SHP77 (cell line): ENCODE results near the gene NSG2.

ENCODE experiments used
- DNase-seq, 2 experiments: peaks; one replicate each; lab custom pipeline; 2025; lab: John Stamatoyannopoulos, UW

NSG2 gene

DNA sequence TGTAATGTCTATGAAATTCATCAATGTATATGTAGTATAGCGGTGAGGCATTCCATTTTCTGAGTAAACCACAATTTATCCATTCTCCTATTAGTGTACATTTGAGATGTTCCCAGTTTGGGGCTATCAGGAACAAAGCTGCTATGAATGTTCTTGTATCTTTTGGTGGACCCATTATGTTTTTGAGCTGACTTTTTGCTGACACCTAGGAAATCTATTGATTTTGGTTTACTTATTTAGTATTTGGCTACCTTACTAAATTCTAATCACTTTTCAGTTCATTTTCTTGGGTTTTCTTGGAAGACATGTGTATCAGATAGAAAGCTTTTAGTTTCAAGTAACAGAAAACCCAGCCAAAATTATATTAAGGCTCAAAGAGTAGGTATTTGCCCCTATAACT is 13.7 kb downstream of the NSG2 start:
- no peak for DNase-seq

DNA sequence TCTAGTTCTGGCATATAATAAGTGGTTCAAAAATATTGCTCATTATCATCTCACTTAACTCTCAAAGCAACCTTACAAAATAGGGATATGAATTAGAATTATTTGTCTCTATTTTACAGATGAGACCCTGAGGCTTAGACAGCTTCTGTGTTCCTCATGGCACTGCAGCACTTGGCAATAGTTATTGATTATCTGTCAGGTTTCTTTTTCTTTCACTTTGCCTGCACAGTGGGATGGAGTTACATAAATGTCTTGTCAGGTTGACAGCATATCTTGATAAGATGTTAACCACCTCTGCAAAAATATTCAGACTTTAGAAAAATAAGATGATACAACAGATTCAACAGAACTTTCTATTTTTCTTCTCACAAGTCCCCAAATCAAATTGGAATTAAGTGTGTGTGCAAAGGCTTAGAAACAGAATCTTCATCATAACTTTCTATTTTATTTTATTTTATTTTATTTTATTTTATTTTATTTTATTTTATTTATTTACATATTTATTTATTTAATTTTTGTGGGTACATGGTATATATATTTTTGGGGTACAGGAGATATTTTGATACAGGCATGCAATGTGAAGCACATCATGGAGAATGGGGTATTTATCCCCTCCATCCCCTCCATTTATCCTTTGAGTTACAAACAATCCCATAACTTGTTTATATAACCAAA is 17.7 kb downstream of the NSG2 start:
- DNase-seq: no peak

DNA sequence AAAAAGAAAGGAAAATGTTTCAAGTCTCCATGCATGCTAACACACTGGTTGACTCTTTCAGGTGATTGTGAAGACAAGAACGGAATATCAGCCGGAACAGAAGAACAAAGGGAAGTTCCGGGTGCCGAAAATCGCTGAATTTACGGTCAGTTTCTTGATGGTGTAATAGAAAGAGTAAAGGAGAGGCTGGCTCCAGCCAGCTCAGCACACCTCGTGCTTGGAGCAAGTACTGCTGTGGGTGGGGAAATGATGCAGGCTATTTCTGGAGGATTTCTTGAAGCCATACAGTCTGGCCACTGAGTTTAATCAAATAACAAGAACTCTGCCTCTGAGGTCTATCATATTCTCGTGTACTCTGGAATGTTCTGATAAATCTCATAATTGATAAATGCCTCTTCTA is 18.7 kb downstream of the NSG2 start:
- DNase-seq: no peak

DNA sequence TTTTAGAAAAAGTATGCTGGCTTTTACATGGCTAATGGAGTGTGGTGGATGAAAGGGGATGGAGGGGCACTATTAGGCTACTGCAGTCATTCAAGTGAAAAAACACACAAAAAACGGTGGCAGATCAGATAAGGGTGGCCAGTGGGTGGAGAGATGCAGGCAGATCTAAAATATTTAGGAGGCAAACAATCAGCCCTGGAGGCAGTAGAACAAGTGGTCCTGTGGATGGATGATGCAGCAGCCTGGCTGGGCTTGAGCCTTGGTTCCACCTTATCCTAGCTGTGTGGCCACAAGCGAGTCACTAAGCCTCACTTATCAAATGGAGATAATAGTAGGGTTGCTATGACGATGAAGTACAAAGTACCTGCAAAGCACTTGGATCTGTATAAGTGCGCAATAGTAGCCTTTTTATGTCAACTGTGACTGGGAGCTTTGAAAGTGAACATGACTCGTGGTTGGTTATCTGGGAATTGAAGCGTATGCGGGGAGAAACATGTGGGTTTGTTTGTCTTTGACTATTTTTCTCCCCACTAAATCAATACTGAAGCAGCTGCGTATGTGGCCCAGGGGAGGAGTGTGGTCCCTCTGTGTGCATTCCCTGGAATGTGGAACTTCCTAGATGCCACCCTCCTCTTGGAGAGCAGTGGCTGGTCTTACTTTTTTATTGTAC is 20.2 kb downstream of the NSG2 start:
- DNase-seq: peak; percentile 42 to 55

DNA sequence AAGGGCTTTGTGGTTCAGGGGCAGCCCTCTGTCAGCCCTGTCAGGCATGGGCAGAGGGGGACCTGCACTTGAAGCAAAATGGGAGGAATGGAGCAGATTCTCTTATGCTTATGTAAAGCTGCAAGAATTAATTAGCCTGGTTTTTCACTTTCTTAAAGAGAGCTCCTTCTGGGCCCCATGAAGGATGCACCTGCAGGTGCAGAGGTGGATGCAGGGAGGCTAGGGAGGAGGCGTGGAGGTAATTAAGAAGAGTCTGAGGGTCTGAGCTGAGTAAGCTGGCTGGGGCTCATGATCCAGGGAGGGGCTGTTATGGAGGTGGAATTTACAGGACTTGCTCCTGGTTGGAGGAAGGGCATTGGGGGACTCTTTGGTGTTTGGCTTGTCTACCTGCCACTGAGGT is 22.0 kb downstream of the NSG2 start:
- DNase-seq: no peak

DNA sequence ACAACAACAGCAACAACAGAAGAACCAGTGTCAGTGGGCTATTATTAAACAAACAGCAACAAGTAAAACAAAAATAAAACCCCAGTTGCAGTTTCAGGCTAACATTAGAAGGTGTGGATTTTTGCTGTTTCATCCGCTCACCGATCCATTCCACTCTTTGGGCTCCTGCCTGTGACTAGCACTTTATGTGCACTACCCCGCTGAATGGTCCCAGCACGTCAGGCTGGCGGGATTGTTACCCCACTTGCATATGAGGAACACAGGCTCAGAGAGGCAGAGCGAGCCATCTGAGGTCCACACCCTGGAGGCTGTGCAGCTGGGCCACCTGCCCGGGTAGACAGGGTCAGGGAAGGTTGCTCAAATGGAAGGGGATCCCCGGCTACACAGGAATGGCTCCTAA is 26.0 kb downstream of the NSG2 start:
- no peak for DNase-seq

DNA sequence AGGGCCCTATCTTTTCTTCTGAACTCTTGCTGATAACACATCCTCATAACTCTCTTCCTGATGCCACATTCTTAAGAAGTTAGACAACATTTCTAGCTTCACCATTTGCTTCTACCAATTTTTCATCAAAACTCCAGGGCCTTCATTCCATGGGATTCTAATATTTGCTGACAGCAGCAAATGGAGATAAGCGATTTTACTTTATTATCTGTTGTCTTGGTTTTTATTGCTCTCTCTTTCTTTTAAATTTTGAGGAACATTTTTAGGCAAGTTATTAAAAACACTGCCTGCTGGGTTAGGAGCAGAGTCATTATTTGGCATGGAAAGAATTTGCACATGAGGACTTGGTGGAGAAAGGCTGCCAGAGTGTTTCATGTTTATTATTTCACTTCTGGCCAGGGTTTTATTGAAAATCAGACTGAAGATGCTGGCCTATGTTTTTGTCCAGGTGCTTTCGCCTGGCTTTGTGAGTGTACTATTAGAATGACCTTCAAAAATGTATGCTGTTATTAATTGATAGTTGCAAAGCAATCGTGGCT is 27.7 kb downstream of the NSG2 start:
- DNase-seq: no peak

DNA sequence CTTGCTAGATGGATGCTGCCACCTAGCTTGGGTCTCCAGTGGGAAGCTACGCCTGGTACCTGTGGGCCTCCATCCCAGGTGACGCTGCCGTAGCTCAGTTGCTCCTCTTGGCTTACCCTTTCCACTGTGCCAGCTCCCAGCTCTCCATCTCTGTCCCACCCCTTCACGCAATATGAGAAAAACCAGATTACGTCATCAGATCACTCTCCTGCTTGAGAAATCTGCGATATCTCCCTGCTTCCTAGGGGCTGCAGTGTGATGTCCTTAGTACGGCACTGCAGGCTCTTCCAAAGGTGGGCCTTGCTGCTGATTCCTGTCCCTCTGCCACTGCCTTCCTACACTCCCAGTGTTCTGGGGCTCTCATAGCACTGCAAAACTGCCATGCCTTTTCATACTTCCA is 28.9 kb downstream of the NSG2 start:
- DNase-seq: no peak

DNA sequence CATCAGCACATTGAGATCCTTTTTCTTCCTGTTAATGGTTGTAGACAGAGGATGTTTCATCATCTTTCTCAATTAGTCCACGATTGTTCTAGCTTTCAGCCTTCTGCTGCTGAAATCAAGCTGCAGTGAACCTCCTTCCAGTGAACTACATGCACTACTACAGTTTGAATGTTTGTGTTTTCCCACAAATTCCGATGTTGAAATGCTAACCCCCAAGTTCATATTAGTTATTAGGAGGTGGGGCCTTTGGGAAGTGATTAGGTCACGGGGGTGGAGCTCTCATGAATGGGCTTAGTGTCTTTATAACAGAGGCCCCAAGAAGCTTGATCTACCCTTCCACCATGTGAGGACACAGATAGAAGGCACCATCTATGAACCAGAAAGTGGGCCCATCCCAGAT is 32.9 kb downstream of the NSG2 start:
- no peak for DNase-seq

DNA sequence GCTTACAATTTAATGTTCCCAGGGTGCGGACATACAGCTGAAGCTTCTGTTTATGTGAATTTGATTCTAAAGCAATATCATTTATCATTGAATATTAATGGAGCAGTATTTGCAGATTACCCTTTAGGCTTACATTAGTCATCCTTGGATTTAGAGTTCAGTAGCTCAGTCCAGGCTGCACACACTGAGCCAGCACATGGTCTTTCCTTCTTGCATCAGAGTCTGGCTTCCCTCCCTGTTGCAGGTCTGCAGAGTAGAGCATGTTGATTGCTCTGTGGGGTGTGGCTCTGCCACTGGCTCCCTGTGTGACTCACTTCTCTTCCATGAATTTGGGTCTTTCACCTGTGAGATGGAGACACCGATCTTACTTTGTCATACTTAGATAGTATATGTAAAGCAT is 36.8 kb downstream of the NSG2 start:
- DNase-seq: peak; percentile 62 to 74

DNA sequence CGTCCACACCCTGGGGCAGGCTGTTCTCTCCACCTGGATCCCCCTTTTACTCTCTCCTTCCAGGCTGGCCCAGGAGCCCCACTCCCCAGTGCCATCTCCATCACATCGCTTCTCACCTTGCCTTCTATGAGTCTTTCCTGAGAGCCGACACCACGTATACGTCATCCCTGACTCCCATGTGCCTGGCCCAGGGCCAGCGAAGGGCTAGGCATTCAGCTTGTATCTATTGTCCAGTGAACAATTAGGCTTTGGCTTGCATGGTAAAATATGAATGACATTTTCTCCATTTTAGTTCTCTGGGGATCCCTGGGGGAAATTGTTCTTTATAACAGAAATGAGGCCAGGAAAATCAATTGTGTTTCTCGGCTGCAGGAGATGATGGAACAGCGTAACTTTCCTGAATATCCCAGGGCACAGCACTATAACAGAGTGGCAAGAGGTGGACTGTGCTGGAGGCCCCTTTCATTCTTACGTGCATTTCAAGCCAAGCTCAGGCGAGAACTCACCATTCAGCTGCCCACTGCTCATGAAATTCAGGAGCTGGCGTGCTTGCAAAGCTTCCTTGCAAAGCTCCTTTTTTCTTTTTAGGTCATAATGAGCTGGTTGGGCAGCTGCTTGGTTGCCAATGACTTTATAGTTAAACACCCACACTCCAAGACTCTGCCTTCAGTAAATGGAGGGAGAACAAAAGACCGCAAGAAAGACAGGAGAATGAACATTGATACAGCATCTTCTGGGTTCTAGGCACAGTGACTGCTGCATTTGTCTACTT is 37.7 kb downstream of the NSG2 start:
- DNase-seq: peak; percentile 57 to 67

DNA sequence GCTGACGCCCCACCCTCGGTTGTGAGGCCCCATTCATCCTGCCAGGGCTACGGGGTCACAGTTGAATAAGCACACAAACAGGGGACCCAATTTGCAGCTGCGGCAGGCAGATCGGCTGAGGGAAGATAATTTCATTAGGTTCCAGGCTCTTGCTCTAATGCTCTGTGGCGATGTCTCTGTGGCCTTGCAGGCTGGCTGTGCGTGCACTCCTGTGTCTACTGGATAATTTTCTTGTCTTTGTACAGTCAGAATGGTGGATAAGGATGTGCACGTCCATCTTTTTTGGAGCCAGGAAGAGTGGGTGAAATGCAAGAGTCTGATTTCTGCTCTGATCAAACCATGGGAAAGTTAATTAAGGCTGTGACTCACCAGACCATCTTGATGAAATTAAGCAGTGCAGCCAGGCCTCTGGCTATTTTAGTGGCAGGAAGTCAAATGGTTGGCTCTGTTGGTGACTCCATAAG is 39.2 kb downstream of the NSG2 start:
- DNase-seq: no peak

DNA sequence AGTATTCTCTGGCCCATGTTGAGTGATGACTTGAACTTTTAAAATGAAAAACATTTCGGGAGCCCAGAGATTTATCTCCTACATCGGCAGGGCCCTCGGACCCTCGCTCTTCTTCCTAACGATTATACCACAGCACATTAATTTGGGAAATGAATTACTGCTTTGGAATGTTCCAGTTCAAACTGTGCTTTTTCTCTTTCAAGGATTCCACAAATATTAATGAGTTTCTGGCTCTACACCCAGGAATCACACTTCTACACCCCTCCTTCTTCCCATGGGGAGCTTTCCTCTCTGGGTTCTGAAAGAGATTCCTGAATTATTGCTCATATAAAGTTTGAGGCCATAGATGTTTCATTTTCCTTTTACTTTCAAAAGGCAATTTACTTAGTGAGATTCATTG is 41.2 kb downstream of the NSG2 start:
- DNase-seq: no peak

DNA sequence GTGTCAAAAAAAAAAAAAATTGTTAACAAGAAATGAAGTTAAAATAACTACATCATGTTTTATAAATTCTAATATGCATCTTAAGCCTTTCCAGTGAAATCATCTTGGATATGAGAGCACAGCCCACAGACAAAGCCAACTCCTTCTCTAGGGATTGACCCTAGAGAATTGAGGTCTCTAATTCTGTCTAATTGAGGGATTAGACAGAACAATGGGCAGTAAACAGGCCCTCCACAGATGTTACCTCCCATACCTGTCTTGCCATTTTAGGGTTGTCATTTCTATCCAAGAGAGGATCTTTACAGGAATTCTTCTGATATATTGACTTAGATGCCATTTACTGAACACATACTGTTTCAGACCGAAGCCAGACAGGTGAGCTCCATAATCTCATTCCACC is 42.3 kb downstream of the NSG2 start:
- DNase-seq: no peak

DNA sequence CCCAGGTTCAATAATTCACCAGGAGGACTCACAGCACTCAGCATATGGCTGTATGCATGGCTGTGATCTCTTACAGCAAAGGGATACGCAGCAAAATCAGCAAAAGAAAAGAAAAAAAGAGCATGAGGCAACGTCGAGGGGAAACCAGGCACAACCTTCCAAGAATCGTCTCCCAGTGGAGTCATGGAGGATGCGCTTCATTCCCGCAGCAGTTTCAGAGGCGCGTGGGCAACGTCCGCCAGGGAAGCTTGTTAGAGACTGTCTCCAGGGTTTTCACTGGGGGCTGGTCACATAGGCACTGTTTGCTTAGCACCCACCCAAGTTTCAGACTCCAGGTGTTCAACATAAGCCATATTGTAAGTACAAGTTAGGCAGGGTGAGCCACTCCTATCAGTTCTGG is 44.6 kb downstream of the NSG2 start:
- no peak for DNase-seq

DNA sequence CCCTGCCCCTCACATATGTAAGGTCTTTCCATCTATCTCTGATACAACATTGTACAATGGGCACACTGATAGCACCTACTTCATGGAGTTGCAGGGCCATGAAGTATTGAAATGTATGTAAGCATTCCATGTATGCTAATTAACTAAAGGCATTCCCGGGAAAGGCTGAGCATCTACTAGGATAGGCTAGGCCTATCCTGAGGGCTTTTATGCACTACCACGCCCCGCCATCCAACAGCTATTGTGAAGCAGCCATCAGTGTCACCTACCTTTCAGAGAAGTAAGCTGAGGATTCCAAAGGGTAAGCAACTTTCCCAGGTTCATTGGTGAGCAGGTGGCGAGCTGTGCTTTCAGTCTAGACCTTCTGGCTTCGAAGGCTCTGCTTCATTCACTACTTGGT is 47.6 kb downstream of the NSG2 start:
- DNase-seq: no peak

DNA sequence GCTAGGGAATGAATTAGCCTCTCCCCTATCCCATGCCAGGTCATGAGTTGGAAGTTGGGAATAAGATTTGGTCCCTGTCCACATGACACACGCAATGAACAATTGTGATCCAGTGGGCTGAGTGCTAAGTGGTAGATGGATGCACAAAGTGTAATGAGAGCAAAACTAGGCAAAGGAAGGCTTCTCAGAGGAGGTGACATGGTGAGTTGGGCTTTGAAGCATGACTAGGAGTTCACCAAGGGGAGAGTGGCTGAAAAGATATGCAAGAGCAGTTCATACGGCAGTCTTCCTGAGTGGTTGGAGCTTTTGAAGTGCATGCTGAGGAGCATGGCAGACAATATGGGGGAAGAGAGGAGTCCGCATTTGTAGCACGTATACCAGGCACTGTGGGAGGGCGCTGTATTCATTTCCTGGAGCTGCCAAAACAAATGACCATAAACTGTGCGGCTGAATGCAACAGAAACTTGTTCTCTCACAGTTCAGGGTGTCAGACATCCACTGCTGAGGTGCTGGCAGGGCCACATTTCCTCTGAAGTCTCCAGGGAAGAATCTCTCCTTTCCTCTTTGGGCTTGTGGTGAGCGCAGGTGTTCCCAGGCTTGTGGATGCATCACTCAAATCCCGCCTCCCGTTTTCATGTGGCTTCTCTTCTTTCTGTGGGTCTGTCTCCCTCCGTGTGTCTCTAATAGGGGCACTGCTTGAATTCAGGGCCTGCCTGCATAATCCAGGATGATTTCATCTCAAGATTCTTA is 49.5 kb downstream of the NSG2 start:
- no peak for DNase-seq

DNA sequence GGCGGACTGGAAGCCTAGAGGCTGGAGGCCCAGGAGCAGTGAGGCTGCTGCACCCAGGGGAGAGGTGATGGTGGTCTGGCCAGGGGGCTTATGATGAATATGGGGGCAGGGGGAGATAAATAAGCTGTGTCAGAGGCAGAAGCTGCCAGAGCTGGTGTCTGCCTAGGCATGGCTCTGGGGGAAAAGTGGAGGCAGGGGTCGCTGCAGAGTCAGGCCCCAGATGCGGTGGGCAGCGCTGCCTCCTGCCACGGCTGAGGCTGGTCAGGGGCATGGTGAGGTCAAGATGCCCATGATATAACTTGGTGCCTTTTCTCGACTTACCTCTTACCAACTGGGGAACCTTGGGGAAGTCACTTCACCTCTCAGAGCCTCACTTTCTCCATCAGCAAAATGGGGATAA is 51.1 kb downstream of the NSG2 start:
- DNase-seq: no peak

DNA sequence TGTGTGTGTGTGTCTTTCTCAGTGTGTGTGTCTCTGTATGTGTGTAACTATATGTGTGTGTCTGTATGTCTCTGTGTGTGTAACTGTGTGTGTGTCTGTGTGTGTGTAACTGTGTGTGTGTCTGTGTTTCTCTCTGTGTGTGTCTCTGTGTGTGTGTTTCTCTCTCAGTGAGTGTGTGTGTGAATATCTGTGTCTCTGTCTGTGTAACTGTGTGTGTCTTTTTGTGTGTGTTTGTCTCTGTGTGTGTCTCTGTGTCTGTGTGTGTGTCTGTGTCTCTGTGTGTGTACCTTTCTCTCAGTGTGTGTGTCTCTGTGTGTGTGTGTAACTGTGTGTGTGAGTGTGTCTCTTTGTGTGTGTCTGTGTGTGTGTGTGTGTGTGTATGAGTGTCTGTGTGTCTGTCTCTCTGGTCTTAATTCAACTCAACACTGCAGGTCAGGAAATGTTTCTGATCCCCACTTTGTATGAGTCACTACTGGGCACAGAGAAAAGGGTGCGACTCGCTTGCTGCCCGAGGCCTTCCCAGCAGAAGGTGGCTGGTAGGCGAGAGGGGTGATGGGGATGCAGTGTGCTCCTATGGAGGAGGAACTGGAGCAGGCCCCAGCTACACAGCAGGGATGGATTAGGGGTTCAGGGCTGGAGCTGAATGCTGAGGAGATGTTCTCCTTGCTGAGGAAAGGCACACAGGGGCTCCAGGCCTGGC is 52.1 kb downstream of the NSG2 start:
- DNase-seq: no peak

DNA sequence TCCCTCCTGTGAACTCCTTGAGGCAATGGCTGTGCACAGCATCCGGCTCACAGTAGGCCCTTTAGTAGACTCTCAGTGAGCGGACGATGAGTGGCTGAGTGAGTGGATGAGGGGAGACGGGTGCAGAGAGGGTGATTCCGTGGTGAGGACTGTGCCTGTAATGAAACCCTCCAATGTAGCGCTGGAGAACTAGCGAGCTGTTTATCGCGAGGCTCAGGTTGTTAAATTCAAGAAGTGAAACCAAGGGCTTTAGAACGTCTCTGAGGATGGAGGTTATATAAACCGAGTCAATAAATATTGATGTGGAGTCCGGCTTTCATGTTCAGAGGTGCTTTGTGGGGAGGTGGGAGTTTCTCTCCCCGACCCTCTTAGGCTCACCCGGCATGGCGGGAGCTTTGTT is 53.2 kb downstream of the NSG2 start:
- DNase-seq: no peak

DNA sequence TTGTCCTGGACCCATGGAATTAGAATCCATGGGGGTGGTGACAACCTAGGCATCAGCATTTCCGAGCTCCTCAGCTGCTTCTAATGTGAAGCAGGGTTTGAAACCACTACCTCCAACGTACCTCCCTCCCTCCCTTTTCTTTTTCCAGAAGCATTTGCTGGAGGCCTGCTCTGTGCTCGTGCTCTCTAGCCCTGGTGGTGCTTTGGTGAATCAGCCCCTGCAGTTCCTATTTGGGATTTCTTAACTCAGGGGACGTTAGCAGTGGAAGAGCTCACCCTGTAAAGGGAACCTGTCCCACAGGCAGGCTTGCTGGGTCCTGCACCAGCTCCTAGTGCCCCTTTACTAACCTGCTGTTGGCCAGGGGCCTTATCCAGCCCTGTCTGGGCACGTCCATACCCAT is 55.0 kb downstream of the NSG2 start:
- DNase-seq: no peak
